HG03520 (cell line): Measurements from ENCODE around the gene SERGEF.
A peak's percentile ranks its signal among the peaks of the same experiment; 100 is the strongest.

Experiments used
- ATAC-seq: cut with Tn5 transposase; IDR thresholded peaks from one replicate; pipeline ENCODE4 v1.9.1; 2021; ENCODE audit warnings: mild to moderate bottlenecking, moderate library complexity; ENCODE audit not compliant: unreplicated experiment

Gene SERGEF

GRCh38 chr11:18012906-18013781 is at the start of gene SERGEF:
Gene SERGEF, minus strand, starts transcription at chr11:18013047. Its CDS starts 37 bp downstream, at chr11:18013010.
- ATAC-seq, result peak; percentile 91

DNA sequence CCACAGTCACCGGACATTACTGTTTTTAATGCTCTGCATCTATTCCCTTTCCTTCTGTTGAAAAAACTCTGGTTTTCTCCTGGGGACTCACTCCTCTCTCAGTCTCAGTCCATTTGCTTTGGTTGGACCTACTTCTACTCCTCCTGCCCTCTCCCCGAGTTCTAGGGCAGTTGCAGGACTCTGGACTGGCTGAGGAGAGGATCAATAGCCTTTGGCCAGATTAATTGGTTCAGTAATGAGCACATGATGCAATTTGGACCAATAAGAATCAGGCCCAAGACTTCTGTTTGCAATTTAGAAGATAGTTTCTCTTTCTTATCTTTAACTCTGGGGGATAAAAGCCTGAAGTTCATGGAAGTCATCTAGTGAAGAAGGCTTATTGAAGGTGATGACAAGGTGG is 48.5 kb upstream of the SERGEF start:
- no peak for ATAC-seq

DNA sequence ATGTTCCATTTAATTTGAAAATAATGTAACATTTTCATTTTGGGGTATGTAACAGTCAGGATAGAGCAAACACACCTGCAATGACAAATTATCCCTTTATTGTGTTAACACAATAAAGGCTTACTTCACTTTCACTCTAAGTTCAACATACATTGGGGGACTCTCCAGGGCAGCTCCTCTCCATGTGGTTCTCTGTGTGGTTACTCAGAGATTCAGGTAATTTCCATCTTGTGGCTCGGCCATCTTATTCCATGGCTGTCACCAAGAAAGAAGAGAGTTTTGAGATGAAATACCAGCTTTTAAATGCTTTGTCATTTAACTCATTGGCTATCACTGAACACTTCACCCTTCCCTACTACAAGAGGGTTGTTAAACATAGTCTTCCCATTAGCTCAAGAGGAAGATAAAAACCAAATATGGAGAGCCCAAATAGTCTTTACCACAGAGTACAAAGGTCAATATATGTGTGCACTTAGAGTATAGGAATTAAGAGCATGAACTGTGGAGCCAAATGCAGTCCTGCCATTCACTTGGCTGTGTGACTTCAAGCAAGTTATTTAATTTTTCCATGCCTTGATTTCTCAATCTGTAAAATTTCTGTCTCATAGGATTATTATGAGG is 43.8 kb upstream of the SERGEF start:
- ATAC-seq, result no peak

DNA sequence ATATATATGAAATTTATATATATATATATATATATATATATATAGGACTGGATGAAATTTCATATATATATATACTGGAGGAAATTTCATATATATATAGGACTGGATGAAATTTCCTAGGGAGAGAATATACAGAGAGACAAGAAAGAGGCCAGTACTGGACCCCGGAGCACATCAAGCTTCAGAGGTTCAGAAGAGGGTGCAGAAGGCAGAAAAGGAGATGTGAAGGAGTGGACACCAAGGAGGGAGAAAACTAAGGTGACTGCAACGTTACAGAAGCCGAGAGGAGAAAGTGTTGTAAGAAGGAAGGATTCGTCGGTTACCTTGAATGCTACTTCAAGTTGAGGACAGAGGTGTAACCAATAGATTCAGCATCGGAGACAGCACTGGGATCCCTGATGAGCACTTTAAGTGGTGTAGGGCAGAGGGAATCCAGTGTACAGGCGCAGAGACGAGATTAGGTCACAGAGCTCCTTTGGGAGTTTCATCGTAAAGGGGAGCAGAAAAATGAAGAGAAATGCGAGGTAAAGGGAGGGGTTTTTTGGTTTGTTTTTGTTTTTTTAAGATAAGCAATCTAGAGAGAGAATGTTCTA is 41.8 kb upstream of the SERGEF start:
- ATAC-seq, result no peak

DNA sequence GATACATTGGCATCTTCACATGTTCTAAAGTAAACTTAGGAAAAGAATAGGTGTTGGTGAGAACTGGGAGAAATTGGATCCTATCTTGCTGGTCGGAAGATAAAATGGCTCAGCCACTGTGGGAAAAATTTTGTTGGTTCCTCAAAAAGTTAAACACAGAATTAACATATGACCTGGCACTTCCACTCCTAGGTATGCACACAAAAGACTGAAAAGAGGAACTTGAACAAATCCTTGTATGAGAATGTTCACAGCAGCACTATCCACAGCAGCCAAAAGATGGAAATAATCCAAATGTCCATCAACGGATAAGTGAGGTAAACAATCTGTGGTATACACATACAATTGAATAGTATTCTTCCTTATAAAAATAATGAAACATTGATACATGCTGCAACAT is 38.0 kb upstream of the SERGEF start:
- ATAC-seq, result no peak

- ATAC-seq, result no peak
Measured at GRCh38 chr11:18046116-18046777, 33.4 kb upstream of the SERGEF start, which contains the start of gene TPH1. Gene TPH1, minus strand, starts transcription at chr11:18046269. Its CDS starts 5,507 bp downstream, at chr11:18040762.

GRCh38 chr11:18036456-18036855 is 23.6 kb upstream of the SERGEF start:
- no peak for ATAC-seq

DNA sequence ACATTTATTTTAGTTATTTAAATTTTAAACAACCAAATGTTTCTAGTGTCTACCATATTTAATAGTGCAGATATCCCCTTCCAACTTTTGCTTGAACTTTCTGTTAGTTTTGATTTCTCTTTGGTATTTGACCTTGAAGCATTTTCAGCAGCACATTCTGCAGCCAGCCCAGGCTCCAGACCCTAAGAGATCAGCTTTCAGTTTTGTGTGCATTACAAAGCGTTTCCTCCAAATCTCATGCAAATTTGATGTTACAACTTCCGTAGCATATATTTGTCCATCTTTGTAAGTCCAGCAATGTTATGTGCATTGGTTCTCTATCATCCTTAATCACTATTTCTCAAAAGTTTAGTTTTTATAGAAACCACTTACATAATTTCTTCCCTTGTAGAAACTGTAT is 14.6 kb upstream of the SERGEF start:
- ATAC-seq, result no peak

GRCh38 chr11:18022419-18022818 is 9.6 kb upstream of the SERGEF start:
- no peak for ATAC-seq

DNA sequence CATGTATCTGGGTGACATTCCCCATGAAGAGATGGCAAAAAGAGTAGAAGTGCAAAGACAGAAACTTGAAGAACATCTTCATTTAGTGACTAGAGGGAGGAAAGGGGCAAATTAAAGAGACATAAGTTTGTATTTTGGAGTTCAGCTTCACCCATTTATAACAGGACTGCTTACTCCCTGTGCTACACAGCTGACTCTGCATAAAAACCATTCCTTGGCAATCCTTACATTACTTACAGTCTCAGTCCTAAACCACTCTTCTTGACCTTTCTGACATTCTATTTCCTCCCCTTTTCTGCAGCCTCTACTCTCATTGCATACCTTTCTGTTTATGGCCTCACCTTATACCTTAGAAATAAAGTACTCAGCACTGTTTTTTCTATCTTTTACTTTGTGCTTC is 6.8 kb upstream of the SERGEF start:
- no peak for ATAC-seq

GRCh38 chr11:18016789-18017188 is 3.9 kb upstream of the SERGEF start:
- ATAC-seq, result no peak

GRCh38 chr11:18014876-18015275 is 2.0 kb upstream of the SERGEF start:
- ATAC-seq, result no peak

DNA sequence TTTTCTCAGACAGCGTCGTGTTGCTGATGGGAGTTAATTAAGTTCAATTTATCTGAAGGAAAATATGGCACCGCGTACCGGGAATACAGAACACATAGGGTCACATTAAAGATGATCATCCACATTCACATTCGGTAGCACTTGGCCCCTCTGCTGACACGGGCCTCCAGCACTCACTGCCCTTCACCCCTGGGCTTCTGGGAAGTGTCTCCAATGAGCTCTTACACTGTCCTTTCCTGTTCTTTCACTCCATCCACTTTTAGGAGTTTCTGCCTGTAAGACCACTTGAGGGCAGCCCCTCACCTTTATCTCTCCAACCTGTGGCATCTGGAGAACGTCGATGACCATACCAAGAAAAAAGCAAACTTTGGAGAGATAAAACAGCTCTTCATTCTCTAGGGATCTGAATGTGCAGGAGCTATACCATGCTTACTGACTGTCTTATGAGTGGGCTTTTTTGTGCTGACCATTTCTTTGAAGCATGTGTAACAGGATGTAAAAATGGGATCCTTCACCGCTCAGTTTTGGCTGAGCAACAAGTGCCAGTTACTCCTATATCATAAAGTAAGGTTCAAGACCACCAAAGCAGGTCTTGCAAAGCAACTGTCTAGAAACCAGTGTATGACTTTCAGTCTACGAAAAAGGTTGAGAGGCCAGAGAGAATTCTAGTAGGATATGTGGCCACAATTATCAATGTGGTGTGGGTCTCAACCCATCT is 1.1 kb upstream of the SERGEF start:
- ATAC-seq, result no peak

- peak; percentile 1 for ATAC-seq
Measured at GRCh38 chr11:18012122-18012905, 533 bp downstream of the SERGEF start.

DNA sequence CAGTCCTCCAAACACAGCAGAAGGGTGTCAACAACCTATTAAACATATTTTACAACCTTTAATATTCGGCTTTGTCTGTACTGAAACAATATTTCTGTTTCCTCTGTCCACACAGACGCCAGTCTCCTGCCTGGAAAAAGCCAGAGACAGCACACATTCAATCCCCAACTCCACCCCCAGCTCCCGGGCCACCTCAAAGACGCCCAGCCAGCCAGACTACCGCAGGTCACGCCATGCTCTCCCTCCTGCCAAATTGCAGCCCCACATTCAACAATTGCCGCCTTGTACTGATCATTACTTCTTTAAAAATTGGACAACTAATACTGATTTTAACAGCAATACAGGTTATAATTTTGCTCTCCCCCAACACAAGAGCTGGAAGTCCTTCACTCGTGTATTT is 1.2 kb downstream of the SERGEF start:
- no peak for ATAC-seq

DNA sequence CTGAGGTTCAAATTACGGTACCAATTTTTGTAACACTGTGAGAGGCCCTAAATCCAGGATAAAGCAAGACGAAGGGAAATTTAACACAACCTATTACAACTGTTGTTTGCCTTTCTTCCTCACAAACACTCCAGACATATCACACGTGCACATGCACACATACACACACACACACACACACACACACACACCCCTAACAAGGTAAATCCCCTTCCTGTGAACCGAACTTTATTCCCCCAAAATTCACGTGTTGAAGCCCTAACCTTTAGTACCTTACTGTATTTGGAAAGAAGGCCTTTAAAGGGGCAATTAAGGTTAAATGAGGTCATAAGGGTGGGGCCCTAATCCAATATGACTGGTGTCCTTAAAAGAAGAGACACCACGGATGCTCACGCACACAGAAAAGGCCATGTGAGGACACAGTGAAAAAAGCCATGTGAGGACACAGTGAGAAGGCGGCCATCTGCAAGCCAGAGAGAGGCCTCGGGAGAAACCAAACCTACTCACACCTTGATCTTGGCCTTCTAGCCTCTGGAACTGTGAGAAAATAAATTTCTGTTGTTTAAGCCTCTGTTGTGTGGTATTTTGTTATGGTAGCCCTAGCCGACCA is 1.8 kb downstream of the SERGEF start:
- no peak for ATAC-seq

DNA sequence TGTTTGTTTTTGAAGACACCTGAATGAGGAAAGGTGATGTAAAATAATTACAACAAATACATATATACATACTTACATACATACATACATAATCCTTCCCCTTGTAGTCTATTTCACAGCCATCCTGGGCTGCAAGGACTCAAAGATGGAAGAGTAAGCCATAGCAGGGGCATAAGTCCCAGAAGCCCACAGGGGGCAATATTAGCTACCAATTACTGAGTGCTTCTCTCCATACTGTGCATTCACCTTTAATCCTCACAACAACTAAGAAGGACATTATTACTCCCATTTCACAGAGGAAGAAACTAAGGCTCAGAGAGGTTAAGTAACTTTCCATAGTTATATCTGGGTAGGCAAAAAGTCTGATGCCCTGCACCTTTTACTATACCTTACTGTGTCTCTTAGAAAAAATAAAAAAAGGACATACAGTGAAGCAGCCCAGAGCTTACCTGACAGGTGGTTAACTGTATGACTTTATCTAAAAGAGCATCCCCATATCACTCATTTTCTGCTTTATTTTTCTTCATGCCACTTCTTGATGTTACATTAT is 2.7 kb downstream of the SERGEF start:
- ATAC-seq, result no peak

GRCh38 chr11:18005376-18006129 is 7.3 kb downstream of the SERGEF start:
- ATAC-seq, result no peak
